Adipose tissue (tissue), 3 donors: ENCODE results near the gene CWF19L2. TPM values are rescaled to one million over a fixed set of nuclear protein-coding genes. Genes with fewer than 3 reads are reported as not detected.

Source experiments
- H3K27ac ChIP-seq: one replicate; pipeline ENCODE4 v1.5.1; 2013; ENCODE audit warnings: low read depth, low read length
- WGBS, 3 donors: extraction: QIAGEN DNeasy Blood & Tissue Kit; methylation state at CpG; one replicate each; pipeline ENCODE4 v1.1.7; 2013; 5-methylcytosine and 5-hydroxymethylcytosine counted together
- polyA plus RNA-seq, 3 donors: library from polyadenylated mRNA; stranded (reverse); fragments of 200-250 nt; gene quantifications; one replicate each; pipeline ENCODE4 v1.2.3, GENCODE V29; 2013
- donor health status: healthy with polysubstance abuse.
- donor health status: Bipolar disorder and iron deficiency.
- donor health status: healthy.

CWF19L2 gene
- polyA plus RNA-seq, 3 donors, result 2.8 to 8.4 (median 4.9) TPM

GRCh38 chr11:107357877-107358276, 99.7 kb downstream of the CWF19L2 start:
- H3K27ac ChIP-seq, result no peak overlapping the region
- 0 to 48% (median 45%) methylated on average over 1 of the region's 1 CpG for WGBS, 3 donors

- 65 to 74% (median 66%) methylated on average over 2 of the region's 2 CpGs for WGBS, 3 donors
- H3K27ac ChIP-seq, result no peak overlapping the region
These were observed 102.8 kb downstream of the CWF19L2 start for GRCh38 chr11:107354780-107355179.

DNA sequence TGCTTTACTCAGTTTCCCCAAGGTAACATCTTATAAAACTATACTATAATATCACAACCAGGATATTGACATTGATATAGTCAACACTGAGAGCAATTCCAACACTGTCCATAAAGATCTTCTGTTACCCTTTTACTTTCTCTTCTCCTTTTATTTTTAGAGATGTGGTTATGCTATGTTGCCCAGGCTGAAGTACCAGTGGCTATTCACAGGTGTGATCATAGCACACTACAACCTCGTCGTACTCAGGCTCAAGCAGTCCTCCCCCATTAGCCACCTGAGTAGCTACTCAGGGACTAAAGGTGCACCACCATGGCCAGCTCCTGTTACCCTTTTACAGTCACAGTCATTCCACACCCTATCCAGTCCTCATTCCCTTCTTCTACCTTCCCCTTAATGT, 119.7 kb downstream of the CWF19L2 start:
- no peak overlapping the region for H3K27ac ChIP-seq
- WGBS, 3 donors, result 90 to 97% (median 91%) methylated on average over 2 of the region's 2 CpGs

DNA sequence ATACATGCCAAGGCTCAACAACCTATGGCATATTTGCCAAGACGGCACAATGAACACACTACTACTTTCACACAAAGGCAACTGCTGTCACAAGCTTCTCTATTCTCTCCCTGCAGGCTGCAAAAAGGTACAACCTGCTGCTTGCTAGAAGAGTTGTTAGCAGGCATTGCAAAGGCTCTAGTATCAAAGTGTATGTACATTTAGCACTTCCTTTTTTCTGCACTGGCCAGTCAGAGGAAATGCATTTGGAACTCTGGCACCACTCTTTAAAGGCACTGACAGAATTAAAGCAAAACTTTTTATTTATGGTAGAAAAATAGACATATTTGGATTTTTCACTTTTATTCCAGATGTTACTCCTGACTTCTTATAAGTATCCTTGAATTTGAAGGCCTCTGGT, 125.9 kb downstream of the CWF19L2 start:
- 90 to 97% (median 91%) methylated on average over 1 of the region's 1 CpG for WGBS, 3 donors
- H3K27ac ChIP-seq, result no peak overlapping the region

GRCh38 chr11:107329164-107329563, 128.5 kb downstream of the CWF19L2 start:
- H3K27ac ChIP-seq, result no peak overlapping the region
- 95 to 99% (median 97%) methylated on average over 3 of the region's 3 CpGs for WGBS, 3 donors

DNA sequence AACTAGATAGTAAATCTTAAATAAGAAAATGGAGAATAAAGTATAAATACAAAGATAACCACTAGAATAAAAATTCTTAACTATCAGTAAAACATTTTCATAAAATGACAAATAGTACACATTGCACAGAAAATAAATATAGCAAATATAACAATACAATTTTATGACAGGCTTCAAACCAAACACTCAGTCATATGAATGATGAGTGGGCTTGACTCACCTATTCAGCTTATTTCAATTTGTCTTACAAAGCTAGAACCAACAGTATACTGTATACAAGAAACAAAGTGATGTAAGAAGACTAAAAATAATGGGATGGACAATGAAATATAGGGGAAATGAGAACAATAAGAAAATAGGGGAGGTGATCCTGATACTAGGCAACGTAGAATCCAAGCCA, 141.2 kb downstream of the CWF19L2 start:
- WGBS, 3 donors, result 41 to 70% (median 45%) methylated on average over 1 of the region's 1 CpG
- no peak overlapping the region for H3K27ac ChIP-seq

DNA sequence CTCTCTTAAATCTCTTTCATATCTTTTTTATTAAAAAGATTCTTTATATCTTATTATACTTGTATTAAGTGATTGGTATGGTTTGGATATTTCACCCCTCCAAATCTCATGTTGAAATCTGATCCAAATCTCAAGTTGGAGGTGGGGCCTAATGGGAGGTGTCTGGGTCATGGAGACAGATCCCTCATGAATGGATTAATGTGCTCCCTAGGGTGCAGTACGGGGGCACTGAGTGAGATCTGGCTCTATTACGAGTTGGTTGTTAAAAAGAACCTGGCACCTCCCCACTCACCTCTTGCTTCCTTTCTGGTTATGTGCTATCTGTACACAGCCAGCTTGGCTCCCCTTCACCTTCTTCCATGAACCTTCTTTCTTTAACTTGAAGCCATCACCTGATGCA, 149.6 kb downstream of the CWF19L2 start:
- H3K27ac ChIP-seq, result no peak overlapping the region
- 47 to 80% (median 50%) methylated on average over 2 of the region's 2 CpGs for WGBS, 3 donors

- 89 to 91% (median 91%) methylated on average over 1 of the region's 1 CpG for WGBS, 3 donors
- H3K27ac ChIP-seq, result no peak overlapping the region
These were observed 155.7 kb downstream of the CWF19L2 start for GRCh38 chr11:107301878-107302277.

DNA sequence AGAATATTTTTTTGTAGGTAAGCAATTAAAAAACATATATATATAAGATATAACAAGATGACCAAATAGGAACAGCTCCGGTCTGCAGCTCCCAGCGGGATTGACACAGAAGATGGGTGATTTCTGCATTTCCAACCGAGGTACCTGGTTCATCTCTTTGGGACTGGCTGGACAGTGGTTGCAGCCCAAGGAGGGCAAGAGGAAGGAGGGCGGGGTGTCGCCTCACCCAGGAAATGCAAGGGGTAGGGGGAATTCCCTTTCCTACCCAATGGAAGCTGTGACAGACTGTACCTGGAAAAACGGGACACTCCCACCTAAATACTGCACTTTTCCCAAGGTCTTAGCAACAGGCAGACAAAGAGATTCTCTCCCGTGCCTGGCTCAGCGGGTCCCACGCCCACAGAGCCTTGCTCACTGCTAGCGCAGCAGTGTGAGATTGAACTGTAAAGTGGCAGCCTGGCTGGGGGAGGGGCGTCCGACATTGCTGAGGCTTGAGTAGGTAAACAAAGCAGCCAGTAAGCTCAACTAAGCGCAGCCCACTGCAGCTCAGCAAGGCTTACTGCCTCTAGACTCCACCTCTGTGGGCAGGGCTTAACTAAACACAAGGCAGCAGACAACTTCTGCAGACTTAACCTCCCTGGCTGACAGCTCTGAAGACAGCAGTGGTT, 163.8 kb downstream of the CWF19L2 start:
- WGBS, 3 donors, result 86 to 95% (median 87%) methylated on average over 13 of the region's 13 CpGs
- no peak overlapping the region for H3K27ac ChIP-seq

- 89 to 94% (median 92%) methylated on average over 1 of the region's 1 CpG for WGBS, 3 donors
- no peak overlapping the region for H3K27ac ChIP-seq
These were observed 175.4 kb downstream of the CWF19L2 start for GRCh38 chr11:107282195-107282594.

Other genes starting within 250 kb of the CWF19L2 start
- gene ALKBH8, start 107.9 kb upstream of the CWF19L2 start, polyA plus RNA-seq, result 1 to 10 TPM; 2.0 to 5.4 (median 2.6) TPM
- under 1 TPM in 2 of 3 donors, not detected in 1; 0.02 to 0.19 TPM for gene ELMOD1, start 133.3 kb upstream of the CWF19L2 start, polyA plus RNA-seq